Fibroblast of skin of left biceps (primary cell): ENCODE results near the gene TBATA.
A peak's percentile ranks its signal among the peaks of the same experiment; 100 is the strongest.

Experiments
- DNase-seq, 2 experiments: peaks; one replicate each; pipeline ENCODE4 v3.0.0-alpha.2; 2013; ENCODE audit warnings: low read depth in 2 of 2

TBATA gene, protein sequence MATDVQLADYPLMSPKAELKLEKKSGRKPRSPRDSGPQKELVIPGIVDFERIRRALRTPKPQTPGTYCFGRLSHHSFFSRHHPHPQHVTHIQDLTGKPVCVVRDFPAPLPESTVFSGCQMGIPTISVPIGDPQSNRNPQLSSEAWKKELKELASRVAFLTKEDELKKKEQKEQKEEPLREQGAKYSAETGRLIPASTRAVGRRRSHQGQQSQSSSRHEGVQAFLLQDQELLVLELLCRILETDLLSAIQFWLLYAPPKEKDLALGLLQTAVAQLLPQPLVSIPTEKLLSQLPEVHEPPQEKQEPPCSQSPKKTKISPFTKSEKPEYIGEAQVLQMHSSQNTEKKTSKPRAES

DNA sequence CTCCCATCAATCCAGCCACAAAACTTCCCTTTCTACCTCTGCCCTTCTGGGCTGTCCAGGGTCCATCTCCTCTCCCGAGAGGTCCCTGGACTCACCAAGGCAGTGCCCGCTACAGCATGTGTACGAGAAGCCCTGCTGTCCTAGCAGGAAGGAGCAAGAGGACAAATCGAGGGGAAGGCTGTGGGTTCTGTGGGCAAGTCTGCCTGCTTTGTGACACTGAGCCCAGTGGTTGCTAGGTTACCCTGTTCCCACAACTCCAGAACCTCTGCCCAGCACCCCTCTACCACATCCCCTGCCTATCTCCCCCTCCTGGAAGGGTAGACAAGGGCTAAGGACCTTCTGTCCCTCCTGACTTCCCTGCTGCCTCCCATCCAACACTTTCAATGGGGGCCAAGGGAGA lies at the start of gene TBATA:
TBATA (minus strand) TSS at position 188 of the 400 bp plus-strand sequence. CDS start 1,998 bp downstream, outside the sequence.
- DNase-seq, result no peak

DNA sequence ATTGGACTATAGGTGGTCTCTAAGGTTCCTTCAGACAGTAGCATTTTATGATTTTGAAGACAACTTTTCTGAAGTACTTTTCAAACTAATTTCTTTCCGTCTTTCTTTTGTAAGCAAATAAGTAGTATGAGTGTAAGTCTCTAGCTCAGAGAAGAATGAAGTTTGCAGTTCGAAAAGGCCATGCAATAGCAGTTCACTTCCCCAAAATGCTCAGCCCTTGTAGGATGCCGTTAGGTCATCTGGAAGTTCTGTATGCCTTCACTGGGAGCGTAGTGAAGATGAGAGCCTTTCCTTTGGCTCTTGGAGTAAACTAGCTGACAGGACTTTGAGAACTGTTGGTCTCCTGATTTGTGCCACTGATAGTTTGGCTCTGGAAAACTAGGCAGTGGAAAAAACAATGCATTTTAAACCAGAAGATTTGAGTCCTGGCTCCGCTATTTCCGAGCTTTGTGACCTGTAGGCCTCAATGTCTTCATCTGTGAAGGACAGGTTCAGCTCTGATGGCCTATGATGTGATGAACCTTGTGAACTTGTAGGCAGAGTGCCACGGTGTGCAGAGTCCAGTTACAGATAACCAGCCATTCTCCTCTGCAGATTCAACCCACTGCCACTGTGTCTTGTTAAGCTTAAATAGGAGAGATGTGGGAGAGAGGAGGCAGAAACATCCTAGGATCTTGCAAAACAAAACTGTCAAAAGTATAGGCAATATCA lies 49.4 kb upstream of the TBATA start:
- DNase-seq, result no peak

DNA sequence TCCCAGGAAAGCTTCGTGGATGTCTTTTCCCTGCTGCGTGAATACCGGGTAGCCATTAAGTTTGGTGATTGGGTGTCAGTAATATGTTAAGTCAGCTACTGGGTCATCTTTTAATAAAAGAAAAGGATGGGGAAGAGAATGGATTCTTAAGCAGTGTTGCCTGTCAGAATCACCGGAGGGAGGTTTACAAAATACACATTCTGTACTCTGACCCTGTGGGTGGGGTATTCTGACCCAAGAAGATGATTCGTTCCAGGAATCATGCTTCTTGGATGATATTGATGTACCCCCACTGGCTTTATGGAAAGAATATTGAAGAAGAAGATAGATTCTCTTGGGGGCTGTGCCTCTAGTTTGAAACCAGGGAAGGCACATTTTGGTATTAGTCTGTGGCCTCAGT lies 48.8 kb upstream of the TBATA start:
- DNase-seq, result no peak

DNA sequence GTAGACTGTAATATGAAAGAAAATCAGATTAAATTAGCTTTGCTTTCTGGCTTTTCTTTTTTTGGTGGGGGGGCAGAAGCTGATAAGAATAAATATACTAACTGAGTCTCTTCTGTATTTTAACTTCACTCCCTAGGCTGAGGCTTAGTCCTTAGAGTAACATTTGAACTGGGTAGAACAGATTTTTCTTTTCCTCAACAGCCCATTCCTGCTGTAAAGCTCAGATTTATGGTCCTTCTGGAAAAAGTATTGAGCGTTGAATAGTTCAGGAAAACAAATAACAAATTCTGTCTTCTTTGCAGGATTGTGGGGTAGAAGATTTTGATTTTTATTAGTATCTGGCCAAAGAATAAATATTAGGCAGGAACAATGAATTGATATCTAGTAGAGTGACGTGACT lies 48.4 kb upstream of the TBATA start:
- DNase-seq, result no peak

DNA sequence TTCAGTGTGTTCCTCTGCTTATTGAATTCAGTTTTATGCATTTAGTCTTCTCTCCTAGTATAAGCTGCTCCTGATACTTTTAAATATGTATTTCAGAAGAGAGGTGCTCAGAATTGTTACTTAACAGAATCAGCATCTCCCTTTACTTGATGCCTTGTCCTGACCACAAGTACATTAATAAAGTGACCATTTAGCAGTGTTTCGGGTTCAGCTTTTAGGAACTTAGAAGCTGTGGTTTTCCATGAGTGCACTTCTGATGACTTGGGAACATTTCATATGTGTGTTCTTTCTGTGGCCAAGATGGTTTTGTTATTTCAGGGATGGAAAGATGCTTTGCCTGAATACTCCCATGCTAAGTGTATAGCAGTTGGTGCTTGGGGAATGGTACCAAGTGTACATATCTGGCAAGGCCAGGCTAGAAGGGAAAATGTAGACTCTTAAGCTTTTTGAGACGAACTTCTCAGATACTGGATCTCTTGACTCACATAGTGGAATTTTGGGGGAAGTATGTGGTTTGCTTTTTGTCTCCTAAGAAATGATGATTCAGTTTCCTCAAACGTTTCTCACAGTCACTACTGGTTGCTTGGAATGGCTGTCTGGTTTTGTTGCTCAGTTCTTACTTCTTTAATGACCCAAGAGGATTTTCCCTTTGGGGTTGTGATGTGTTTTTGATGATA lies 47.8 kb upstream of the TBATA start:
- DNase-seq, result peak; percentile 80 to 82

DNA sequence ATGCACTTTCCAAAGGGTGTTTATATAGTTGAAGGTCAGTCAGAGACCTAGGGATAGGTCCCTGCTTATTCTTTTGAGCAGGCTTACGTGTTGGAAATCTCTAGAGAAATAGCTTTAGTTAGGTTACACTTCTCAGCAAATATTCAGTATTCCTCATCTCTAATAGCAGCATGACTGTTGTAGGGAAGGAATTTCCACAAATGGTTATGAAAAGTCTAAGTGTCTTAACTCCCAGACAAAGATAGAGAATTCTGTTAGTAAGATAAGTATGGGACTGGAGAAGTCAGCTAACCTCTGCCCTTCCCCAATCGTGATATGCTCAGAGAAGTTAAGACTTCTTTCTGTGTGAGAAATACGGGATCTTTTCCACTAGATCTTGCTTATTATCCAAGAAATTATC lies 47.0 kb upstream of the TBATA start:
- DNase-seq, result no peak

DNA sequence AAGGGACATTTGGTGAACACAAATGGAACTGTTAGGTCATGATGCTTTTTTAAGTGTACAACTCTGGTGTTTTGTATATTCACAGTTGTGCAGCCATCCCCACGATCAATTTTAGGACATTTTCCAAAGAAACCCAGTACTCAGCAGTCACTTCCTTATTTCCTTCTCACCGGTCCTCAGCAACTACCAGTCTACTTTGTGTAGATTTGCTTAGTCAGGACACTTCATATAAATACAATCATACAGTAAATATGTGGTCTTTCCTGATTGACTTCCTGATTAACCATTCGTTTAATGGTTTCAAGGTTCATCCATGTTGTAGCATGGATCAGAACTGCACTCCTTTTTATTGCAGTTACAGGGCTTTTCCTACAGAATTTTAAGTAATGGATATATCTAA lies 45.0 kb upstream of the TBATA start:
- no peak for DNase-seq

DNA sequence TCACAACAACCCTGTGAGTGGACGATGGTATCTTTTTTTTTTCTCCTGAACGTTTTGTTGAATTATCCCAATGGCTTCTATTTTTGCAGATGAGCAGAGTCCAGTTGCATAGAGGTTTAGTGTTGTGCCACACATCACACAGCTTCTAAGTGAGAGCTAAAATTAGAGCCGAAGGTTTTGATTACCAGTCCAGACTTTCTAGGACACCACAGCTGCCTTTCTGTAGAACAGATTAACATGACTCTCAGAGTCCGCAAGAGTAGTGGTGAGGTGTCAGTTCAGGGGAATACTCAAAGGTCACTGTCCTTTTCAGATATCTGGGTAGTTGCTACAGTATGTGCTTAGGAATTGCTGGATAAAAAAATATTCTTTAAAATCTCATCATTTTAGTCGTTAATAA lies 44.4 kb upstream of the TBATA start:
- DNase-seq, result no peak

DNA sequence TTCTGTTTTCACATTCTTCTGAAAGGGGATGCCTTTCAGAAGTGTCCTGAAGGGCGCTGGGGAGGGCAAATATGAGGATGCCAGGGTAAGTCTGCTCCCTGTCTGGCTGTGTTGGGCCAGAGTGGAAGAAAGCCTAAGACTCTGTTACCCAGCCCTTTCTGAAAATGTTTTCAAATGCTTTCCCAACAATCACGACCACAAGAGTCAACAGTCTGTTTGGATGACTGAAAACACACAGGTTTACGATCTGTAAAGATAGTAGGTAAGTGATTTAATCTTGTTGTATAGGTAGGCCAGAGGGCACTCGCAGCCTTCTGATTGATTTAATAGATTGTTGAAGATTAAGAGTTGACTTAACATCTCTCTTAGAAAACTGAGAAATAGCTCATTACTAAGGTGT lies 43.7 kb upstream of the TBATA start:
- no peak for DNase-seq

DNA sequence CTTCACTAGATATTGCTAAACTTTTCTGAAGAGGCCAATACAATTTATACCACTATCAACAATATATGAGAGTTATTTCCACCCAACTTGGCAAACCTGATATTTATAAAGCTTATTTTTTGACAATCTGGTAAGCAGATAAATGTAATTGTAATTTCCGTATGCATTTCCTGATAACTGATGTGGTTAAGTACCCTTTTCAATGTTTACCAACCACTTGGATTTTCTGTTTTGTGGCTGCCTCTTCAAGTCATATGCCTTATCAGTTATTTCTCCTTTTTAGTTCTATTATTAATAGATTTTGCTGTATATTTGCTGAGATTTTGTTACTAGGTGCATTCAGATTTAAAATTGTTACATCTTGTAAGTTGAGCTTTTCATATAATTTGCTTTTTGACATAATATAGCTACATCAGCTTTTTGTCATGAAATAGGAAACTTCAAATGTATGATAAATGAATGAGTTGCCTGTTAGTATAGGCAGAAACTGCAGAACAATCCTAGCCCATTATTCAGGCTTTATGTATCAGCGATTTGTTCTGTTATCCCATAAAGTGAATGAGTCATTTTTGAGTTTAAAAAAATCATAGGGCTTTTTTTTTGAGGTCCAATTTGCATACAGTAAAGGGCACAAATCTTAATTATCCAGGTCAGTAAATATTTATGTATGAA lies 42.0 kb upstream of the TBATA start:
- no peak for DNase-seq

DNA sequence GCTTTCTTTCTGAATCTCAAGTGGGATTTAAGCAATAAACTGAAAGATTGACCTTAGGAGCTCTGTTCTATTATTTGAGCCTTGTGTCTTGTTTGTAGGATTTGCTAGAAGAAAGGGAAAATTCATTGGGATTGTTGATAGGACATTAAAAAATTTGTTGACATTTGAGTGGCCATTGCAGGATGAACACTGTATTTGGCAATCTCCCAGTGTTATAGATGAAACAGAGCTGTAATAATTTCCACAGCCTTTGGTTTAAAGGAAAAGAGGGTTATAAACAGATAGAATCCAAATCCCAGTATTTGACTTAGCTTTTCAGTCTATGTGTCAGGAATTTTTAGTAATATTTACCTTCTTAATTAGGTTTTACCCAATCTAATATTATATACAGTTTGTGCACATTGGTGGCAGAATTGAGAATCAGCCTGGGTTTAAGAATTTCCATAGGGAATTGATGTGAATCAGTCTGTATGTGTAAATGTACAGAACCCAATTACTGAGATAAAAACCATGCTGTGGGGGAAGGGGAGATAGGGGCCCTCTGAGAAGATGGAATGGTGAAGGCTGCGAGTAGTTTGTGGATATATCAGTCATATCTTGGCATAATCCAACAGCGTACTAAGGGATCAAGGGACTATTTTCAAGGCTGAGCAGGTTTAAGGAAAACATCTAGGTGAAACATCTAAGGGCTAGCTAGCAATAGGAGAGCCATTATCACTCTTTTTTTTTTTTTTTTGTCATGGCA lies 37.1 kb upstream of the TBATA start:
- DNase-seq, result no peak

DNA sequence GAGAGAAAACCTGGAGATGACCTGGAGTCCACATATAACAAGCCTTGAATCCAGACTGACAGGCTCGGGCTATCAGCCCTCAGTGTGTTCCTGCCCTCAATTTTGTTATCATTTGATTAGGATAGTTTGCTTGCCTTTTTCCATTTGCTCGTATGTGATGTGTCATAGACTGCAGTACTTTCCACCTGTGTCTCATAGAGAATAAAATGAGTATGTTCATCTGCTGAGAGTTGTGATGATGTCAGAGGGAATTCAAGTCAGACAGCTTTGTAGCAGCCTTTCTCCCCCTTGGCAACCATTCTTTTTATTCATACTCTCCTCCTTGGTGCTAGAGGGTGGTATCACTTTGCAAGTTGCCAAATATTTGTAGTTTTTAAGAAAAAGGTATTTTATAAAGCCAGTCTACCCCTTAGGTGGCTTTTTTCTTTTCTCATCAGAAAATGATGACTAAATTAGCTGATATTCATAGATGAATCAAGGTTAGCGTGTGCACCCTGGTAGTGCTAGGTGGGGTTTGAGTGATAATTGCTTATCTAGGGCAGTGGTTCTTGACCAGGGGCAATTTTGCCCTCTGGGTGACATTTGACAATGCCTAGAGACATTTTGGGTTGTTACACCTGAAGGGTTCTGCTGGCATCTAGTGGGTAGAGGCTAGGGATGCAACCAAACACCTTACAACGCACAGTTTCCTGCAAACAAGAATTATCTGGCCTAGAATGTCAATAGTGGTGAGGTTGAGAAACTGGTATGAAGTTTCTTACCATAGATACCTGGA lies 36.0 kb upstream of the TBATA start:
- no peak for DNase-seq

DNA sequence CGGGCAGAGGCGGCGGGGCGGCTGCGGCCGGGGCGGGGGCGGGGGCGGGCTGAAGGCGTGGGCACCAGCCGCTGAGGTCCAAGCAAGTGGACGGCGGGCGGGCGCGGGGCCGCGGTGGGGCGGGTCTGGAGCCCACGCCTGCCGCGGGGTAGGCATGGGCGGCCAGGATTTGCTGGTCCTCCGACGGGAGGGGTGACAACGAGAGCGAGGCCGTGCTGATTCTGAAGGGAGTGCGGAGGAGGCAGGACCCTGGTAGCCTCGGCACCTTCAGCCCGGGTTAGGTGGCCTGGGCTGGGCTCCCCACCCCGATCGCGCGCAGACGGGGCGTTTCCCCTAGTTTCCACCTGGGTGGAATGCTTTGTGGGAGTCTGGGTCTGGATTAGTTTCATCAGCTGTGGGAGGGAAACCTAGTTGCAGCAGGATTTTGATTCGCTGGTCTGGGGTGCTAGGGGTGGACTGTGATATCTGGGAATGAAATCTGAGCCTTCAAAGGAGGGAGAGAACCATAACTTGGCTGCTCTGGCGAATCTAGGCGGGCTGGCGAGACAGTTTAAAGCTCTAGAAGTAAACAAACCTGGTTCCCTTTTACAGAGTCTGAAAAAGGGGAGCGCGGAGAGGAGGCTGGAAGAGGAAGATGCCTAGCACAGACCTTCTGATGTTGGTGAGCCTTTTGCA lies 31.2 kb upstream of the TBATA start:
- DNase-seq, result peak; percentile 81

DNA sequence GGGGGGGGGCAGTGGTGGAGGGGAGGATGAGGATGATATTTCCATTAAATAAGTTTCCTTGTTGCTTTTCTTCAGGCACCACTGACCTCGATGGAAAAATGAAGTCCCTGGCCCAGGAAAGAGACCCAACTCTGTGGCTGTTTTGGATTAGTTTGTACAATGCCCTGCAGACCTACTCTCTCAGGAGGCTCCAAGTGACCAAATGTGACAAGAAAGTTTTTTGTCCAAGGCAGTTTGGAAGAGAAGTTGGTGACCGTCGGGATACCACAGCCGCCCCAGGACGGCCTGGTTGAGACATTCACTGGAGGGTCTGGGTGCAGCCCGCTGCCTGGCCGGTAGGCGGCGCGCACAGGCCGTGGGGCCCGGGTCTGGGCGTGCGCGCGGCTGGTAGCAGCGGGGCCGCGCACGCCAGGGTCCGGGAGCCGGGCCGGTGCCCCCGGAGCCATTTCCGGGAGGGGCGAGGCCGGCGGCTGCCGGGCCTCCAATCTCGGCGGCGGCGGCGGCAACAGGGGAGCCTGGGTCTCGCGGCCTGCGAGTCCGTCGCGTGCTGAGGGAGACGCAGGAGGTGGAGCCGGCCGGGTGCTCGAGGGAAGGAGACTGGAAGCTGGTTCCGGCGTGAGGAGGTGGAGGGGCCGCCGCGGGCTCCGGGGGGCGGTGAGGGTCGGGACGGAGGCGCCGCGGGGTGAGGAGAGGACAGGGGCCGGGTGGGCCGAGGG lies 30.5 kb upstream of the TBATA start, which contains the start of gene SGPL1:
SGPL1 (plus strand) TSS at position 445 of the 716 bp plus-strand sequence. CDS start 906 bp downstream, outside the sequence.
- peak; percentile 46 to 56 for DNase-seq

DNA sequence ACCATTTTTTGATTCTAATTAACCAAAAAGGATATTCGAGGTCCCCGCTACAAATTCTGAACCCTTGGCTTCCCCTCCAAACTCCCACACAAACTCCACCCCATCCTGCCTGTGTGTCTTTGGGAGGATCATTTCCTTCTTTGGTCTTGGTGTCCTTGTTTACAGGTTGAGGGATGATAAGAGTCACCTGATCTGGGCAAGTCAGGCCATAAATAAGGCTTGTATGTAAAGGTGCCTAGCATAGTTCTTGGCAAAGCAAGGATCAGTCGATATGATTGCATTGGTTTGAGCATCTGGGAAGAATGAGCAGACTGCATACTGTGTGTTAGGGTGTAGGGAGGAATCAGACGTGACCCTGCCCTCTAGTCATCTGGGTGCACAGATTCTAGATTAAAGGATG lies 28.9 kb upstream of the TBATA start:
- no peak for DNase-seq

DNA sequence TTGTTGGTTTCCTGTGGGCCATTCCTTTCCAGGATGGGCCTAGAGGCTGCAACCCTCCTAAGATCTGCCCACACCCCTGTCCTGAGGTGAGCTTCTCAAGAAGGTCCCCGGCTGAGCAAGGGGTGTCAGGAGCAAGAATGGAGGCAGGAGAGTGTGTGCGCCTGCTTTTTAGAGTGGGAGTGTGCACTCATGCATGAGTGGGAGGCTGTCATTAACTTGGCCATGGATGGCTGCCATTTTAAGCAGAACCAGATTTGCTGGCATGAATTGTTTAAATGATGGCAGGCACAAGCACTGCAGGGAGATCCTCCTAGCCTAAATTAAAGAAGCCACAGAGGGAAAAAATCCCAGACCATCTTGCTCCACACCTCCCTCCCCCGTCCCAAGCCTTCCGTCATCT lies 27.6 kb upstream of the TBATA start:
- DNase-seq, result no peak

DNA sequence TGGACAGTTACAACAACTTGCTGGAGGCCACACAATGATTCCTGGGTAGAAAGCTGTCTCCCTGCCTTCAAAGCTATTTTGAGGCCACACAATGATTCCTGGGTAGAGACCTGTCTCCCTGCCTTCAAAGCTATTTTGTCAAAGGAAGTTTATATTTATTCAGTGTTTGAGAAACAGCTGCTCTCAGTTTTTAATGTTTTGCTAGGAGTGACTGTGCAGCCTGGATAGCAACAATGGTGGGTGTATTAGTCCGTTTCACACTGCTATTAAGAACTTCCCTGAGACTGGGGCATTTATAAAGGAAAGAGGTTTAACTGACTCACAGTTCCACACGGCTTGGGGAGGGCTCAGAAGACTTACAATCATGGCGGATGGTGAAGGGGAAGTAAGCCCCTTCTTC lies 26.7 kb upstream of the TBATA start:
- no peak for DNase-seq

DNA sequence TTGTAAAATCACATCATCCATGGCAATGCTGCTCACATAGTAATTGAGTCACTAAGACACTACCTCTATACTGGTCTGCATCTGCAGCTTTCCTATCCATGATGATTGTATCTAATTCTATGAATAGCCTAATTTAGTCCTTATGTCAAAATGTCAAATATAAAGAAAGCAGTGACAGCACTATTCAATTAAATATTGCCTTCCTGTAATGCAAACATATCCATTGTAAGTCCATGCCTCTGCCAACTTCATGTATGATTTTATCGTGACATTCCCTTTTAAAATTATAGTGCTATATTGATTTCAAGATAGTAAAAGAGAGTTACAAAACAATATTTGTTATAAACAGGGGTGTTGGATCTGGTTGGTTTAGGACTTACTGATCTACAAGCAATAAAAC lies 25.8 kb upstream of the TBATA start:
- no peak for DNase-seq

DNA sequence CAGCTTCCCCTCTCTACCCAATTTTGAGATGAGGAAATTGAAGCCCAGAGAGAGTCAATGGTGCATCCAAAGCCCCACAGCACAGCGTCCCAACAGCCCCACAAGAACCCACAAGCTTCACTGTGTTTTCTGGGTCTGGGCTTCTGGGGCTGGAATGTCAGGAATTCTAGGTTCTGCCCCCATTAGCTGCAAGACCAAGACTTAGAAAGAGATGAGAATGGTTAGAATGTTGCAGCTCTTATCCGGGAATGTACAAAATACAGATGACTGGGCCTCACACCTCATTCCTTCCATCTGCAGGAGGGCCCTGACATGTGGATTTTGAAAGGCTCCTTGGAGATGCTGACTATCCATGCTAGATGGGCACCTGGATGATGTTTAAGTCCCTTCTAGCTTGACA lies 24.5 kb upstream of the TBATA start:
- no peak for DNase-seq
